CD4-positive, CD25-positive, alpha-beta regulatory T cell (primary cell): ENCODE measurements around the gene CABLES1. TPM values are rescaled to one million over a fixed set of nuclear protein-coding genes. Genes with fewer than 3 reads are reported as not detected.
A peak's percentile ranks its signal among the peaks of the same experiment; 100 is the strongest.
"Not testable (repeated sequence)": the region's sequence is repeated elsewhere in the genome, so short reads cannot be mapped to it uniquely, and the experiment has no call there.

ENCODE experiments used
- ATAC-seq, 2 donors: fragments of 150-1000 bp; cut with Tn5 transposase; one replicate each; pipeline ENCODE4 v1.10.0; 2021; ENCODE audit warnings: low read depth in 2 of 2, moderate number of reproducible peaks in 2 of 2, moderate library complexity in 1 of 2
- DNase-seq, 3 donors: peaks; one replicate each; pipeline versions ENCODE4 v3.0.0 to v3.0.0-alpha.2; 2012 to 2022; ENCODE audit warnings: mixed read lengths in 1 of 3
- H3K27ac ChIP-seq: one replicate; pipeline ENCODE4 v1.7.0; 2013; ENCODE audit warnings: mild to moderate bottlenecking, low read length; ENCODE audit not compliant: insufficient read depth, poor library complexity, severe bottlenecking
- H3K27me3 ChIP-seq: one replicate; pipeline ENCODE4 v1.7.0; 2013; ENCODE audit warnings: low read length; ENCODE audit not compliant: control insufficient read depth, insufficient read depth
- H3K36me3 ChIP-seq: one replicate; pipeline ENCODE4 v1.7.0; 2013; ENCODE audit warnings: mild to moderate bottlenecking, low read length, moderate library complexity; ENCODE audit not compliant: control insufficient read depth, insufficient read depth
- H3K4me1 ChIP-seq: 2 replicates; pipeline ENCODE4 v1.7.0; 2013; ENCODE audit warnings: mild to moderate bottlenecking, low read length; ENCODE audit not compliant: insufficient read depth, control insufficient read depth, poor library complexity, severe bottlenecking
- H3K4me3 ChIP-seq: one replicate; pipeline ENCODE4 v1.7.0; 2013; ENCODE audit warnings: low read depth, mild to moderate bottlenecking, low read length, moderate library complexity
- H3K9me3 ChIP-seq, 2 experiments: 1 replicate in 1 of 2; 2 replicates in 1 of 2; pipeline ENCODE4 v1.7.0; 2013; ENCODE audit warnings: low read length in 2 of 2, mild to moderate bottlenecking in 1 of 2, moderate library complexity in 1 of 2; ENCODE audit not compliant: control insufficient read depth in 2 of 2
- H3K27ac Mint-ChIP-seq, 3 donors: one replicate each; pipeline ENCODE4 v1.8.0; 2020 to 2022; ENCODE audit warnings: mild to moderate bottlenecking in 3 of 3, mixed read lengths in 3 of 3, moderate library complexity in 2 of 3
- H3K27me3 Mint-ChIP-seq: one replicate; pipeline ENCODE4 v1.8.0; 2022; ENCODE audit warnings: mild to moderate bottlenecking, mixed read lengths
- H3K36me3 Mint-ChIP-seq: one replicate; pipeline ENCODE4 v1.8.0; 2020; ENCODE audit warnings: mixed read lengths
- H3K4me1 Mint-ChIP-seq, 4 donors: one replicate each; pipeline ENCODE4 v1.8.0; 2020 to 2022; ENCODE audit warnings: mixed read lengths in 4 of 4, mild to moderate bottlenecking in 1 of 4
- H3K4me3 Mint-ChIP-seq, 4 donors: one replicate each; pipeline ENCODE4 v1.8.0; 2020 to 2022; ENCODE audit warnings: mild to moderate bottlenecking in 4 of 4, mixed read lengths in 4 of 4, moderate library complexity in 3 of 4
- H3K9me3 Mint-ChIP-seq, 7 donors: one replicate each; pipeline ENCODE4 v1.8.0; 2020 to 2022; ENCODE audit warnings: mixed read lengths in 7 of 7, mild to moderate bottlenecking in 3 of 7, moderate library complexity in 2 of 7
- polyA plus RNA-seq, 4 donors: library from polyadenylated mRNA; unstranded; fragments of 300-500 nt; fragmentation: Illumina TruSeq; gene quantifications; one replicate each; pipeline ENCODE4 v1.2.3, GENCODE V29; 2021
- total RNA-seq: library from RNA; stranded (reverse); gene quantifications from one replicate; pipeline ENCODE4 v1.2.3, GENCODE V29; 2022

CABLES1 gene
- total and polyA plus RNA-seq, 5 donors from 2014 or later = 0.46 to 5.4 TPM; not detected in 3

DNA sequence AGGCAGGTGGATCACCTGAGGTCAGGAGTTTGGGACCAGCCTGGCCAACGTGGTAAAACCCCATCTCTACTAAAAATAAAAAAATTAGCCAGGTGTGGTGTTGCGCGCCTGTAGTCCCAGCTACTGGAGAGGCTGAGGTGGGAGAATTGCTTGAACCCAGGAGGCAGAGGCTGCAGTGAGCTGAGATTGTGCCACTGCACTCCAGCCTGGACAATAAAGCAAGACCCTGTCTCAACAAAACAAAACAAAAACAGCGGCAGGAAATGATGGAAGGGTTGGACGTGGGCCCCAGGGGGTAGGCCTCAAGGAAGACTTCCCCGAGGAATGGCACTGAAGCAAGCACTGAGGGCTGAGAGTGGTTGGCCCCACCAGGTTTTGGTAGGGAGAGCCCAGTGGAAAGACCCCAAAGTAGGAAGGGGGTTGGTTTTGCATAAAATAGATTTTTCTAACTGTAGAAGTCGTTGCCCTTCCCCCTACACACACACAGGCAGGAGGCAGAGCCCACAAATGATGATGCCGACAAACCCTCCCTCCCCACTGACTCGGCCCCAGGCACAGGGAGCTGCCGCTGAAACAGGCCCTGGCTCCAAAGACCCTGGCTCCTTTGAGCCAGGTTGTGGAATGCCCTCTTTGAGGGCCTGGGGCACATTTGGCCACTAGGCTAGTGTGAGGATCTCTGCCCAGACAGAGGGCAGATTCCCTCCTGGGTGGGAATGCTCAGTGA is 104.8 kb downstream of the CABLES1 start:
- Histone ChIP-seq H3K4me1 (peaks cover 9% of the 10 kb centered on the region), H3K27me3 (no peaks in the 10 kb centered on the region), H3K4me3 (no peak overlapping the region), H3K36me3 (no peaks in the 10 kb centered on the region), H3K27ac (no peak overlapping the region), H3K9me3 (no peaks in the 10 kb centered on the region)
- Mint-ChIP-seq H3K36me3 (no peaks in the 10 kb centered on the region), H3K4me1 (peaks cover 5 to 14% (median 9%) of the 10 kb centered on the region in 4 donors), H3K9me3 (no peaks in the 10 kb centered on the region), H3K27me3 (no peaks in the 10 kb centered on the region), H3K4me3 (no peak overlapping the region), H3K27ac (no peak overlapping the region)
- ATAC-seq = no peak
- no peak for DNase-seq

DNA sequence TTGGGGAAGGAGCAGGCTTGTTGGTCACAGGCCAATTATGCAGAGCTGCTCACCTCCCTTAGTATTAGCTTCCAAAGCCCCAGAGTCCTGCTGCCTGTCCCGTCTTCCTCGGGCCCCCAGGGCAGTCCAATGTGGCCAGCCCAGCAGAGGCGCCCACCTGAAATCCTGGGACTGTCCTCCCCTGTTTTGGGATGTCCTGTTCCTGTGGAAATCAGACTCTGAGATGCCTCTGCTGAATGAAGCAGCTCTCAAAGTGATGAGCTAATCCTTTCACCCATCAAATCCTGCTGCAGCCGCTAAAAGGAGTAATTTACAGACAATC is 105.3 kb downstream of the CABLES1 start:
- H3K4me1 Mint-ChIP-seq = peaks cover 5 to 14% (median 9%) of the 10 kb centered on the region in 4 donors
- H3K27ac Mint-ChIP-seq = no peak overlapping the region
- Histone ChIP-seq H3K9me3 (no peaks in the 10 kb centered on the region), H3K27ac (no peak overlapping the region), H3K4me1 (peaks cover 9% of the 10 kb centered on the region), H3K27me3 (no peaks in the 10 kb centered on the region), H3K4me3 (no peak overlapping the region), H3K36me3 (no peaks in the 10 kb centered on the region)
- no peaks in the 10 kb centered on the region for H3K36me3 Mint-ChIP-seq
- no peaks in the 10 kb centered on the region for H3K9me3 Mint-ChIP-seq
- no peak for DNase-seq
- H3K4me3 Mint-ChIP-seq = no peak overlapping the region
- no peaks in the 10 kb centered on the region for H3K27me3 Mint-ChIP-seq
- no peak for ATAC-seq

DNA sequence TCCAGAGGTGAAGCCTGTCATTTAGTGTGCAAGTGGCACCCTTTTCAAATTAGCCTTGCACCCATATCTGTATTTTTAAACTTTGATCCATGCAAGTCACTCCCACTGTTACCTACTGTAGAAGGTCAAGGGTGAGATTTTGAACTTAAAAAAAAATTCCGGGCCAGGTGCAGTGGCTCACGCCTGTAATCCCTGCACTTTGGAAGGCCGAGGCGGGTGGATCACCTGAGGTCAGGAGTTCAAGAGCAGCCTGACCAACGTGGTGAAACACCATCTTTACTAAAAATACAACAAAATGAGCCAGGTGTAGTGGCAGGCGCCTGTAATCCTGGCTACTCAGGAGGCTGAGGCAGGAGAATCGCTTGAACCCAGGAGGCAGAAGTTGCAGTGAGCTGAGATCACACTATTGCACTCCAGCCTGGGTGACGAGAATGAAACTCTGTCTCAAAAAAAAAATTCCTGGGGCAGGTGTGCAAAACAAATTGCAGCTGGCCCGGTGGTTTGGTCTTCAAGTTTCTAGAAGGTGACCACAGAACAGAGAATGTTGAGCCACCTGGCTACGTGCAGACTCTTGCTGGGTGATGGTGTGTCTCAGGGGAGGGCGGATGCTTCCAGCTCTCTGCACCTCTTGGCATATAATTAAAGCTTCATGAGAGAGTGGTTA is 106.7 kb downstream of the CABLES1 start:
- H3K4me3 Mint-ChIP-seq, H3K27ac ChIP-seq, H3K27me3 ChIP-seq, H3K27me3 Mint-ChIP-seq, H3K4me3 ChIP-seq, ATAC-seq, H3K9me3 Mint-ChIP-seq, H3K36me3 ChIP-seq, H3K9me3 ChIP-seq, H3K36me3 Mint-ChIP-seq, H3K4me1 ChIP-seq: not testable (repeated sequence)
- DNase-seq = peak in 1 of 3 donors; percentile 42
- Mint-ChIP-seq H3K27ac (peak overlapping the region in 1 of 3 donors; percentile 42), H3K4me1 (peaks cover 5 to 14% (median 9%) of the 10 kb centered on the region in 4 donors)

GRCh38 chr18:23243178-23243577 is 107.9 kb downstream of the CABLES1 start:
- ATAC-seq (no peak), DNase-seq (no peak)
- no peak overlapping the region for H3K27ac ChIP-seq
- Mint-ChIP-seq H3K9me3 (no peaks in the 10 kb centered on the region), H3K27ac (no peak overlapping the region), H3K36me3 (no peaks in the 10 kb centered on the region), H3K4me3 (no peak overlapping the region), H3K4me1 (peaks cover 3 to 7% (median 5%) of the 10 kb centered on the region in 4 donors), H3K27me3 (no peaks in the 10 kb centered on the region)
- no peak overlapping the region for H3K4me3 ChIP-seq
- peaks cover under 1% of the 10 kb centered on the region for H3K4me1 ChIP-seq
- H3K36me3 ChIP-seq = no peaks in the 10 kb centered on the region
- H3K9me3 ChIP-seq = no peaks in the 10 kb centered on the region
- H3K27me3 ChIP-seq = no peaks in the 10 kb centered on the region

DNA sequence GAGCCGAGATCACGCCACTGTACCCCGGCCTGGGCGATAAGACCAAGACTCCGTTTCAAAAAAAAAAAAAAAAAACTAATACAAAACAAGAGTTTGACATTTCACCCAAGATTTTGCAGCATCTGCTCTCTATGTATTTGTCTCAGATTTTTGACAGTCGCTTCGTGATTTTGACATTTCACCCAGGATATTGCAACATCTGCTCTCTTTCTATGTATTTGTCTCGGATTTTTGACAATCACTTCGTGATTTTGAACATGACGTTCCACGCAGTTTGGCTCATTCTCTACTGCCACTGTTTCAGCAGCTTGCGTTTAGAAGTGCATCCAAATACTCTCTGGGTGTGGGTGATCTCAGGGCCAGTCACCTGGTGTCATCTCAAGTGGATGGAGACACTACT is 108.5 kb downstream of the CABLES1 start:
- Mint-ChIP-seq H3K27me3 (no peaks in the 10 kb centered on the region), H3K4me1 (peaks cover 0 to under 1% (median 0%) of the 10 kb centered on the region in 4 donors), H3K27ac (no peak overlapping the region), H3K9me3 (no peaks in the 10 kb centered on the region), H3K36me3 (no peaks in the 10 kb centered on the region), H3K4me3 (no peak overlapping the region)
- H3K36me3 ChIP-seq = no peaks in the 10 kb centered on the region
- H3K4me1 ChIP-seq = no peaks in the 10 kb centered on the region
- no peak overlapping the region for H3K27ac ChIP-seq
- no peak overlapping the region for H3K4me3 ChIP-seq
- DNase-seq (no peak), ATAC-seq (no peak)
- H3K27me3 ChIP-seq = no peaks in the 10 kb centered on the region
- no peaks in the 10 kb centered on the region for H3K9me3 ChIP-seq

GRCh38 chr18:23244401-23244800 is 109.1 kb downstream of the CABLES1 start:
- no peaks in the 10 kb centered on the region for H3K36me3 ChIP-seq
- Mint-ChIP-seq H3K27ac (no peak overlapping the region), H3K27me3 (no peaks in the 10 kb centered on the region), H3K9me3 (peaks cover 0 to 2% (median 0%) of the 10 kb centered on the region in 7 donors), H3K4me1 (no peaks in the 10 kb centered on the region), H3K36me3 (no peaks in the 10 kb centered on the region), H3K4me3 (no peak overlapping the region)
- DNase-seq = no peak
- H3K4me3 ChIP-seq = no peak overlapping the region
- H3K27me3 ChIP-seq = no peaks in the 10 kb centered on the region
- no peaks in the 10 kb centered on the region for H3K9me3 ChIP-seq
- no peak overlapping the region for H3K27ac ChIP-seq
- ATAC-seq = no peak
- H3K4me1 ChIP-seq = no peaks in the 10 kb centered on the region

- Mint-ChIP-seq H3K27me3 (no peaks in the 10 kb centered on the region), H3K4me1 (no peaks in the 10 kb centered on the region)
- DNase-seq = no peak
Measured at GRCh38 chr18:23245461-23245860, 110.2 kb downstream of the CABLES1 start.

DNA sequence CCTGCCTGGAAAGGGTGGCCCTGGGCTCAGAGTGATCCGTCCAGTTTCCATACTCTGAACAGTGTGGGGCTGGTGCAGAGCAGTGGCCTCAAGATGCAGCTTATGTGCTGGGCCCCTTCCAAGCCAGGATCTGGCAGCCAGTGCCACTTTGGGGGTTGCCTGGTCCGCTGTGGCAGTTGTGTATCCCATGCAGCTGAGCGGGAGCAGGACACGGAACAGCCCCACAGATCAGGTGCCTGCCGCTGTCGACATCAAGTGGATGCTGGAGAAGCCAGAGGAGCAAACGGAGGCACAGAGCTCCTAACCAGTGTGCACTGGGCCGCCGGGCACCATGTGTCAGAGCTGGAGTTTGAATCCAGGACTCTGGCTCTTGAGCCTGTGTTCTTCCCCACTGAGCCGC is 112.0 kb downstream of the CABLES1 start:
- ATAC-seq = no peak
- peaks cover 0 to 3% (median 0%) of the 10 kb centered on the region in 4 donors for H3K4me1 Mint-ChIP-seq

More at GRCh38 chr18:23245461-23245860, 110.2 kb downstream of the CABLES1 start:
- Histone ChIP-seq H3K36me3 (no peaks in the 10 kb centered on the region), H3K4me1 (no peaks in the 10 kb centered on the region), H3K27me3 (no peaks in the 10 kb centered on the region), H3K4me3 (no peak overlapping the region), H3K9me3 (no peaks in the 10 kb centered on the region), H3K27ac (no peak overlapping the region)
- no peak for ATAC-seq
- H3K9me3 Mint-ChIP-seq = peaks cover 0 to 2% (median 0%) of the 10 kb centered on the region in 7 donors
- H3K27ac Mint-ChIP-seq = no peak overlapping the region
- no peak overlapping the region for H3K4me3 Mint-ChIP-seq
- no peaks in the 10 kb centered on the region for H3K36me3 Mint-ChIP-seq

More for the DNA sequence above, 112.0 kb downstream of the CABLES1 start:
- no peaks in the 10 kb centered on the region for H3K27me3 Mint-ChIP-seq
- Histone ChIP-seq H3K4me1 (no peaks in the 10 kb centered on the region), H3K27me3 (no peaks in the 10 kb centered on the region), H3K9me3 (no peaks in the 10 kb centered on the region), H3K36me3 (no peaks in the 10 kb centered on the region), H3K27ac (no peak overlapping the region), H3K4me3 (no peak overlapping the region)
- H3K36me3 Mint-ChIP-seq = no peaks in the 10 kb centered on the region
- H3K9me3 Mint-ChIP-seq = peaks cover 0 to 2% (median 0%) of the 10 kb centered on the region in 7 donors
- no peak overlapping the region for H3K4me3 Mint-ChIP-seq
- no peak overlapping the region for H3K27ac Mint-ChIP-seq
- no peak for DNase-seq
